Left hindlimb (tissue), 1 donor: ENCODE measurements around the gene LCK.

Experiments
- DNase-seq: peaks from one replicate; pipeline ENCODE4 v3.0.0-alpha.2; 2018

Gene LCK

GRCh38 chr1:32250893-32251716, at the start of gene LCK:
LCK (plus strand) TSS chr1:32251265; CDS start chr1:32274330, 23,065 bp downstream.
- no peak for DNase-seq

- no peak for DNase-seq
These were observed 46.1 kb upstream of the LCK start for GRCh38 chr1:32204943-32205361.

- DNase-seq = peak; percentile 90
These were observed 45.4 kb upstream of the LCK start, which contains the start of gene IQCC for GRCh38 chr1:32205401-32206370. IQCC (plus strand) TSS chr1:32205671; CDS start chr1:32205682, 11 bp downstream.

- no peak for DNase-seq
These were observed 42.6 kb upstream of the LCK start for GRCh38 chr1:32208469-32208868.

- DNase-seq = peak; percentile 54
These were observed 42.2 kb upstream of the LCK start, which contains the start of gene DCDC2B for GRCh38 chr1:32208891-32209328. DCDC2B (plus strand) TSS chr1:32209089; CDS start chr1:32209094, 5 bp downstream.

GRCh38 chr1:32215629-32216480, 35.2 kb upstream of the LCK start:
- no peak for DNase-seq

- DNase-seq = no peak
These were observed 34.5 kb upstream of the LCK start for GRCh38 chr1:32216566-32216965.

- no peak for DNase-seq
These were observed 32.0 kb upstream of the LCK start for GRCh38 chr1:32219022-32219421.

- DNase-seq = no peak
These were observed 30.1 kb upstream of the LCK start for GRCh38 chr1:32220746-32221580.

GRCh38 chr1:32221581-32221979, 29.5 kb upstream of the LCK start:
- DNase-seq = no peak

- DNase-seq = peak; percentile 95
These were observed 28.9 kb upstream of the LCK start, which contains the start of the genes EIF3I and TMEM234 for GRCh38 chr1:32221980-32222755. EIF3I (plus strand) TSS chr1:32222407; CDS start chr1:32222442, 35 bp downstream. TMEM234 (minus strand) TSS chr1:32222353; CDS start chr1:32222322, 31 bp downstream.

- DNase-seq = no peak
These were observed 27.4 kb upstream of the LCK start for GRCh38 chr1:32223683-32224082.

GRCh38 chr1:32224285-32224684, 26.8 kb upstream of the LCK start:
- no peak for DNase-seq

- DNase-seq = no peak
These were observed 22.3 kb upstream of the LCK start for GRCh38 chr1:32228771-32229170.

- no peak for DNase-seq
These were observed 19.1 kb upstream of the LCK start for GRCh38 chr1:32231843-32232432.

- DNase-seq = no peak
These were observed 18.3 kb upstream of the LCK start for GRCh38 chr1:32232558-32233304.

GRCh38 chr1:32234792-32235191, 16.3 kb upstream of the LCK start:
- DNase-seq = no peak

GRCh38 chr1:32239337-32239736, 11.7 kb upstream of the LCK start:
- no peak for DNase-seq

- no peak for DNase-seq
These were observed 11.3 kb upstream of the LCK start for GRCh38 chr1:32239790-32240139.
